Prostate gland (tissue), 1 donor: Measurements from ENCODE around the gene LIMCH1.

Source experiments
- POLR2A ChIP-seq: fragments of 450-650 bp; IDR thresholded peaks from one replicate; pipeline ENCODE4 v1.6.1; 2016; ENCODE audit warnings: antibody characterized with exemption, mild to moderate bottlenecking
- POLR2AphosphoS5 ChIP-seq: sonication (generic); formaldehyde crosslinking; IDR thresholded peaks from one replicate; pipeline ENCODE4 v1.6.1; 2017; ENCODE audit warnings: antibody characterized with exemption

GRCh38 chr4:41579043-41579442 lies 41.1 kb downstream of the LIMCH1 start:
- TF ChIP-seq POLR2A, result no peak
- no peak for TF ChIP-seq POLR2AphosphoS5
